Subcutaneous abdominal adipose tissue (tissue), 5 donors: ENCODE measurements around the gene TMEM94.

ENCODE experiments used
- H3K27ac ChIP-seq: one replicate; pipeline ENCODE4 v1.7.0; 2013; ENCODE audit warnings: low read depth, mild to moderate bottlenecking, inconsistent platforms, low read length, moderate library complexity
- H3K27me3 ChIP-seq, 5 donors: one replicate each; pipeline ENCODE4 v1.7.0; 2013; ENCODE audit warnings: low read length in 5 of 5, inconsistent platforms in 1 of 5; ENCODE audit not compliant: control insufficient read depth in 5 of 5, insufficient read depth in 4 of 5
- H3K36me3 ChIP-seq, 5 donors: one replicate each; pipeline ENCODE4 v1.7.0; 2013; ENCODE audit warnings: low read length in 5 of 5; ENCODE audit not compliant: control insufficient read depth in 5 of 5, insufficient read depth in 5 of 5
- H3K4me1 ChIP-seq, 5 donors: one replicate each; pipeline ENCODE4 v1.7.0; 2013; ENCODE audit warnings: low read length in 5 of 5, mild to moderate bottlenecking in 3 of 5, moderate library complexity in 1 of 5; ENCODE audit not compliant: control insufficient read depth in 5 of 5, insufficient read depth in 5 of 5
- H3K4me3 ChIP-seq, 5 donors: one replicate each; pipeline ENCODE4 v1.7.0; 2013; ENCODE audit warnings: low read length in 5 of 5, low read depth in 1 of 5
- H3K9ac ChIP-seq, 5 donors: one replicate each; pipeline ENCODE4 v1.7.0; 2013; ENCODE audit warnings: low read length in 5 of 5, mild to moderate bottlenecking in 4 of 5, moderate library complexity in 3 of 5
- H3K9me3 ChIP-seq, 5 donors: one replicate each; pipeline ENCODE4 v1.7.0; 2013; ENCODE audit warnings: low read length in 5 of 5; ENCODE audit not compliant: control insufficient read depth in 5 of 5
- donor health status: healthy.
- donor health status: healthy.
- donor health status: healthy.
- donor health status: healthy.
- donor health status: healthy.

TMEM94 gene

GRCh38 chr17:75535119-75535537 is 78.7 kb downstream of the TMEM94 start:
- Histone ChIP-seq H3K36me3 (peaks cover 0 to 2% (median 0%) of the 10 kb centered on the region in 5 donors), H3K4me3 (no peak overlapping the region), H3K27me3 (no peaks in the 10 kb centered on the region), H3K4me1 (no peaks in the 10 kb centered on the region), H3K9me3 (no peaks in the 10 kb centered on the region), H3K9ac (no peak overlapping the region), H3K27ac (no peak overlapping the region)

DNA sequence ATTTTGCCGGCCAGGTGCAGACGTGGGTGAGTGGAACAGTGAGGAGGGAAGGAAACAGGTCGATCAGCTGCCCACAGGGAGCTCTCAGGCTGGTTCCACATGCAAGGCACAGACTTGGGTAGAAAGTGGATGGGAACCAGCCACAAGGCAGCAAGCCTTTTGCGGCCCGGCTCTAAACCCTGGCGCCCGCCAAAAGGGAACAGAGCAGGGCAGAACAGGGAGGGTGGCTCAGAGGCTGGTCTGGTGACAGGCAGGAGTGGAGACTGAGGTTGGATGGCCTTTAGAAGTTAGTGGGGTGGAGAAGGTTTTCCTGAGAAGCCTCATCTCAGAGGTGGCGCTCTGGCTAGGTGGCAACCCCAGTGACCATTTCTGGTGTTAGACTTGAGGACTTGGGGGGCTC is 79.4 kb downstream of the TMEM94 start:
- no peaks in the 10 kb centered on the region for H3K9me3 ChIP-seq
- no peak overlapping the region for H3K9ac ChIP-seq
- no peak overlapping the region for H3K4me3 ChIP-seq
- H3K4me1 ChIP-seq = no peaks in the 10 kb centered on the region
- H3K27me3 ChIP-seq = no peaks in the 10 kb centered on the region
- H3K36me3 ChIP-seq = peaks cover 0 to 2% (median 0%) of the 10 kb centered on the region in 5 donors
- H3K27ac ChIP-seq = no peak overlapping the region

GRCh38 chr17:75536366-75536765 is 79.9 kb downstream of the TMEM94 start:
- no peak overlapping the region for H3K9ac ChIP-seq
- H3K27ac ChIP-seq = no peak overlapping the region
- no peak overlapping the region for H3K4me3 ChIP-seq
- no peaks in the 10 kb centered on the region for H3K27me3 ChIP-seq
- no peaks in the 10 kb centered on the region for H3K4me1 ChIP-seq
- no peaks in the 10 kb centered on the region for H3K9me3 ChIP-seq
- peaks cover 0 to 2% (median 0%) of the 10 kb centered on the region in 5 donors for H3K36me3 ChIP-seq

DNA sequence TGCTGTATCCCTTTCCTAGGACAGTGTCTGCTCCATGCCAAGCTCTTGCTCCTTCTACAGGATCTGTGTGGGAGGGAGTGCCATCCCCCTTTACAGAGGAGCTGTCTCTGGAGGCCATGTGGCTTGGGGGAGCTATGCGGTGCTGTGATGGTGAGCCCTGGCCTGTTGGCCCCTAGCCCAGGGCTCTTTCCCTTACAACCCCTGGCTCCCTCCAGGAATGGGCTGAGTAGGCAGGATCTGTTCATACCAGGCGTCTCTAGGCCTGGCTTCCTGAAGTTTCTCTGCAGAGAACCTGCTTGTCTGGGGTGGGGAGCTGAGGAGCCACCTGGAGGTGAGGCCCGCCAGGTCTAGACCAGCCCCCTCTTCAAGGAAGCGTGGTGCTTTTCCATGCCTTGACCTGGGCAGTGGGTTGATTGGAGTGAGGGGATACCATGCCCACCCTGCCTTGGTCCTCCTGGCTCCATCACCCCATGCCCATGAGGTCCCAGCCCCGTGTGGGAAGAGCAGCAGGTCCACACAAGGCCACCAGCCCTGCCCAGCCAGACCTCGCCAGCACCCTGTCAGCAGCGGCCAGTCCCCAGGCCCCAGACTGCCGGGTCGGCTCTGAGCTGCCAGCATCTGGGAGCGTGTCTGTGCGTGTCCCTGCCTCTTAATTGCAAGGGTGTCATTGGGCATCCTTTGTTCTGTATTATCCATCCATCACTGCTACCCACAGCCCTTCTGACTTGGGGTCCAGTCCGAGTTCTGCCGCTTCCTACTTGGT is 83.7 kb downstream of the TMEM94 start:
- H3K27me3 ChIP-seq = no peaks in the 10 kb centered on the region
- no peak overlapping the region for H3K4me3 ChIP-seq
- no peaks in the 10 kb centered on the region for H3K36me3 ChIP-seq
- no peaks in the 10 kb centered on the region for H3K4me1 ChIP-seq
- no peaks in the 10 kb centered on the region for H3K9me3 ChIP-seq
- H3K27ac ChIP-seq = no peak overlapping the region
- H3K9ac ChIP-seq = no peak overlapping the region

DNA sequence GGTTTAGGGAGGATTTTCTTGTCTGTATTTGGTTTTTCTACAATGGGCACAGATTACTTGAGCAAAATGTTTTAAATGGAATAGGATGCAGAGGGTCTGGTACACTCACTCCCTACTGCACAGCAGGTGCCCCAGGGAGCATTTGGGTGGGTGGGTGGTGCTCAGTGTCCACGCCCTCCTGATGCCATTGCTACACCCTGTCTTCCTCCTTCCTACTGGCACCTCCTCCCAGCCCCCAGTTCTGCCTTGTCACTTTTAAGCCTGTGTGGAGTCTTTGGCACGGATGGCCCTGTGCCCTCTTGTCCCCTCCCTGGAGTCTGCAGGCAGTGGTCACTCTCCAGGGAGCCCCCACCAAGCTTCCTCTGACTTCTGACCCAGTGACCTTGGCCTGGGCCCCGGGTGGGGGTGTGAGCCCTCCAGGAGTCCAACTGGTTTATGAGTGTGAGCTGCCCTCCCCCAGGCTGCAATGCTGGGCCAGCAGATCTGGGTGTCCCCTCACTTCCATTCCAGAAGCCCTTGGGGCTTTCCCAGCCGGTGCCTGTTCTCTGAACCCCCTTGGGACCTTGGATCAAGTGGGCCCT is 84.6 kb downstream of the TMEM94 start:
- no peaks in the 10 kb centered on the region for H3K9me3 ChIP-seq
- no peaks in the 10 kb centered on the region for H3K4me1 ChIP-seq
- no peaks in the 10 kb centered on the region for H3K27me3 ChIP-seq
- H3K36me3 ChIP-seq = no peaks in the 10 kb centered on the region
- H3K27ac ChIP-seq = no peak overlapping the region
- H3K9ac ChIP-seq = no peak overlapping the region
- H3K4me3 ChIP-seq = no peak overlapping the region

DNA sequence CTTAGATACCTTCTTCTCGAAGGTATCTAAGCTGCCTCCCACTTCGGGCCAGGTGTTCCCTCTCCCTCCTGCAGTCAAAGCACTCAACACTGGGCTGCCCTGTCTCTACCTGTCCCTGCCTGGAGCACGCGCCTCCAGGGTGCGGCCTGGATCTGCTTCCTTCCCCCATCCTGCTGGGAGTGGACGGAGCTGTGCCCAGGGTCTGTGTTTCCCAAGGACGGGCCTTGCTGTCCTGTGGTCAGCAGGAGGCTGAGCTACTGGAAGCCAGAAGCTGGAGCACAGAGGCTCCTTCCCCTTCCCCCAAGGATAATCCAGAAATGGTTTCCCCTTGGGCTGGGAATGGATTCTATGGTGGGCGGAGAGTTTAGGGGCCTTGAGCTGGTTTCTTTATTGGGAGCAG is 85.8 kb downstream of the TMEM94 start:
- H3K27ac ChIP-seq = no peak overlapping the region
- H3K9ac ChIP-seq = no peak overlapping the region
- H3K36me3 ChIP-seq = no peaks in the 10 kb centered on the region
- no peaks in the 10 kb centered on the region for H3K4me1 ChIP-seq
- no peaks in the 10 kb centered on the region for H3K9me3 ChIP-seq
- no peaks in the 10 kb centered on the region for H3K27me3 ChIP-seq
- H3K4me3 ChIP-seq = no peak overlapping the region

DNA sequence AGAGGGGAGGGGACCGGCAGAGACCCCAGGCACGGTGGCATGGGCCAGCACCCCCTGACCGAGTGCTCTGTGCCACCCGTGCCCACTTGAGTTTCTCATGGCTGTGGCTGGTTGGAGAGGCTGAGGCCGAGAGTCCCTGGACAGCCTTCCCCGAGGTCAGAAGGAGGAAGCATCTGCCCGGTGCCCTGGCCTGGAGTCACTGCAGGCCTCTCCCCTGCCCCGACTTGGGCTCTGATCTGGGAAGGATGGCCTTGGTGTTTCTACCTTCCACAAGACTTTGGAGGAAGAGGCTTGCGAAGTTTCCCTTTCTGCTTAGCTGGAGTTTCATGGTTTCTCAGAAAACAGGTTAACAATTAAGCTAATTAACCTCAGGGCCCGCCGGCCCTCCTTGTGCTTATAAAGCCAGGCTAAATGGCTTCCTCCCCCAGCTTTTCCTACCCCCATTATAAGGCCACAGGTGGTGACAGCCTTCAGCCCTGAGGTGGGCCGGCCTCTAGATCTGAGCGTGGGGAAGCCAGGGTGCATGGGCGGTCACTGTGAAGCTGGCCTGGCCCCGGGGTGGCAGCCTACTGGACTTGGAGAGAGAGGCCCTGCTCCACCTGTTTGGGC is 86.4 kb downstream of the TMEM94 start:
- H3K36me3 ChIP-seq = no peaks in the 10 kb centered on the region
- H3K9ac ChIP-seq = no peak overlapping the region
- no peaks in the 10 kb centered on the region for H3K9me3 ChIP-seq
- no peaks in the 10 kb centered on the region for H3K4me1 ChIP-seq
- no peak overlapping the region for H3K4me3 ChIP-seq
- no peaks in the 10 kb centered on the region for H3K27me3 ChIP-seq
- H3K27ac ChIP-seq = no peak overlapping the region

- H3K27me3 ChIP-seq = no peaks in the 10 kb centered on the region
- no peaks in the 10 kb centered on the region for H3K36me3 ChIP-seq
- H3K9ac ChIP-seq = no peak overlapping the region
- no peaks in the 10 kb centered on the region for H3K4me1 ChIP-seq
- no peak overlapping the region for H3K4me3 ChIP-seq
- H3K27ac ChIP-seq = no peak overlapping the region
- H3K9me3 ChIP-seq = no peaks in the 10 kb centered on the region
Observed at GRCh38 chr17:75544250-75544649, 87.8 kb downstream of the TMEM94 start.

- Histone ChIP-seq H3K4me3 (no peak overlapping the region), H3K4me1 (no peaks in the 10 kb centered on the region), H3K9ac (no peak overlapping the region), H3K27me3 (peaks cover 0 to 3% (median 0%) of the 10 kb centered on the region in 5 donors), H3K9me3 (no peaks in the 10 kb centered on the region), H3K36me3 (no peaks in the 10 kb centered on the region), H3K27ac (no peak overlapping the region)
Observed at GRCh38 chr17:75546181-75546580, 89.7 kb downstream of the TMEM94 start.

- Histone ChIP-seq H3K36me3 (no peaks in the 10 kb centered on the region), H3K9ac (no peak overlapping the region), H3K9me3 (no peaks in the 10 kb centered on the region)
Observed at GRCh38 chr17:75547091-75547490, 90.7 kb downstream of the TMEM94 start.

More at GRCh38 chr17:75547091-75547490, 90.7 kb downstream of the TMEM94 start:
- H3K4me3 ChIP-seq = no peak overlapping the region
- H3K27ac ChIP-seq = no peak overlapping the region
- H3K4me1 ChIP-seq = no peaks in the 10 kb centered on the region
- peaks cover 0 to 3% (median 0%) of the 10 kb centered on the region in 5 donors for H3K27me3 ChIP-seq
